Embryonic facial prominence (tissue), 1 donor: ENCODE data around the gene CABP1.
"Not testable (repeated sequence)": the region's sequence is repeated elsewhere in the genome, so short reads cannot be mapped to it uniquely, and the experiment has no call there.

Source experiments
- DNase-seq: peaks from one replicate; pipeline ENCODE4 v3.0.0-alpha.2; 2016; ENCODE audit errors: extremely low spot score

The CABP1 gene

DNA sequence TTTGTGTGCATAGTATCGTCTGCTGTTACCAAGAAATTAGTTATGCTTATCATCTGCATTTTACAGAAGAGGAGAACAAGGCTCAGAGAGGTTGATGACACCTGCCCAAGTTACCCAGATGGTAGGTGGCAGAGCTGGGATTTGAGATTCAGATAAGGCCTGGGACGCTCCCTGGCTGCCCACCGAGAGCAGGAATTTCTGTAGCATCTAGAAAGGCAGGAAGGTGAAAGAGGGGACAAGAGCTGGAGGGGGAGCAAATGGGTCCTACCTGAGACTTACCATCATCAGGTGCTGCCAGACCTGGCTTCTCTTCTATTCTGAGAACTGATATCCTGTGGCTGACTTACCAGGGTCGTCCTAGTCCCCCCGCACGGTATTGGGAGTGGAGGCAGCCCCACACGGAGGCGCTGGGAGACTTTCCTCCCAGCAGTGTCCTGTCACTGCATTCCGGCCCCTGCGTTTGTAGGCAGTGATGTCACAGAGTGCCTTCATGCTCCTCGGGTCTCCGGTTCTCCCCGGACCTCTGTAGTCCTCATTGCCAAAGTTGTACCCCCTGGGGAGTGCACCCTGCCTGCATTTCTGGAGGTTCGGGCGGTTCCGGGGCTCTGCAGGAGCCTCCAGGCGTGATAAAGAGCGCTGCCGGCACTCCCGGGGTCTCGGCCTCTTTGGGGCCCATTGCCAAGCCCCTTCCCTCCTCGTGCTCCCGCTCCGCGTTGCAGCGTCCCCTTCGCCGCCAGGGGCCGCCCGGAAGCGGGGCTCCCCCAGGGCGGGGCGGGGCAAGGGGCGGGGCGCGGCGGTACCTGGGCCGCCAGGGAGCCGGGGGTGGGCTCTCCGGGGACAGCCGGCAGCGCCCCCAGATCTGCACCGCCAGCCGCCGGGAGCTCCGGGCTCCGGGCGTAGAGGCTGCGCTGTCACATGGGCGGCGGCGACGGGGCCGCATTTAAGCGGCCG, at the start of gene CABP1:
Gene CABP1 (plus strand): TSS at position 856 of the 951 bp plus-strand sequence. CDS start 60 bp downstream, at position 916.
- DNase-seq: no peak

DNA sequence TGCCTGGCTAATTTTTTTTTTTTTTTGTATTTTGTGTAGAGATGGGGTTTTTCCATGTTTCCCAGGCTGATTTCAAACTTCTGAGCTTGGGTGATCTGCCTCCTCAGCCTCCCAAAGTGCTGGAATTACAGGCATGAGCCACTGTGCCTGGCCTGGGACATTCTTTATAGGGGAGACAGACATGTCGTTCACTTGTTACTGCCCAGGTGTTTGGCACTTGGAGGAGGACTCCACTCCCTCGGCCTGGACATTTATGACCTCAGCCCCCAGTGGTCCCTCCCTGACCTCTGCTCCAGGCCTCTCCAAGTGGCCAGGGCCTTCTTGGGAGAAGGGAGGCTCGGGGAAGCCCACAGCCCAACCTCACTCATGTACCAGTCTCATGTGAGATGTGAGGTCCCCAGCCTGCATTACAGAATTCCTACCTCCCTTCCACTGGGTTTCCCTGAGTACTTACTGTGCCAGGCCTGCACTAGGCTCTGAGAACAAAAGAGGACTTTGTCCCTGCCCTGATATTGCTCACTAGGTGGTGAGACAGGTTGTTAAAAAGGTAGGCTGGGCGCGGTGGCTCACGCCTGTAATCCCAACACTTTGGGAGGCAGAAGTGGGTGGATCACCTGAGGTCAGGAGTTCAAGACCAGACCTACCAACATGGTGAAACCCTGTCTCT, 49.6 kb upstream of the CABP1 start:
- no peak for DNase-seq

DNA sequence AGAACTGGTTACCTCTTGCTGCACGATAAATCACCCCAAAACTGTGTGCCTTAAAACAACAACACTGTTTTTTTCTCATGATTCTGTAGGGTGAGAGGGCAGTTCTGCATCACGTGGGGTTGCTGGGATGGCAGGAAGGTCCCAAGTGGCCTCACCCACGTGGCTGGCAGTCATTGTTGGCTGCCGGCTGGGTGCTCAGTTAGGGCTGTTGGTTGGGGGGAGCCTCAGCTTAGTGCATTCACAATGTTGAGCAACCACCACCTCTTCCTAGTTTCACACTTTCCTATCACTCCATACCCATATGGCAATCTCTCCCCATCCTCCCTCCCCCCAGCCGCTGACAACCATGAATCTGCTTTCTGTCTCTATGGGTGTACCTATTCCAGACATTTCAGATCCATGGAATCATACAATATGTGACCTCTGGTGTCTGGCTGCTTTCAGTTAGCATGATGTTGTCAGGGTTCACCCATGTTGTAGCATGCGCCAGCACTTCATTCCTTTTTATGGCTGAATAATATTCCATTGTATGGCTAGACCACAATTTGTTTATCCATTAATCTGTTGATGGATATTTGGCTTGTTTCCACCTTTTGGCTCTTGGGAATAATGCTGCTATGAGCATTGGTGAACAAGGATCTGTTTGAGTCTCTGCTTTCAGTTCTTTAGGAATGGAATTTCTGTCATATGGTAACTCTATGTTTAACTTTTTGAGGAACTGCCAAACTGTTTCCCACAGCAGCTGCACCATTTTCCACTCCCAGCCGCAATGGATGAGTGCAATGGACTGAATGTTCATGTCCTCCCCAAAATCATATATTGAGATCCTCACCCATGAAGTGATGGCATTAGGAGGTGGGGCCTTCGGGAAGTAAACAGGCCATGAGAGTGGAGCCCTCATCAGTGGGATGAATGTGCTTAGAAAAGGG, 48.0 kb upstream of the CABP1 start:
- no peak for DNase-seq

DNA sequence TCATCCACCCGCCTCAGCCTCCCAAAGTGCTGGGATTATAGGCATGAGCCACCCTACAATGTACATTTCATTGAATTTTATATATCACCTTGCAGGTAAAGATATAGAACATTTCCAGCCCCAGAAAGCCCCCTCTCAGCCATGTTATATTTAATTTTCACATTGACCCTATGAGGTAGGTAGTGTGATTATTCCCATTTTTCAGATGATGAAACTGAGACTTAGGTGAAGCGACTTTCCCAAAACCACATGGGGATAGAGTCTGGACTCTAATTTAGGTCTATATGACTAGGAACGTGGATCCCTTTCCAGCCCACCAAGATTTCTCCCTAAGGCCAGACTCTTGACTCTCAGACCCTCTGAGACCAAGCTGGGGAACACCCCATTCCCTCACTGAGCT, 43.5 kb upstream of the CABP1 start:
- DNase-seq: no peak

DNA sequence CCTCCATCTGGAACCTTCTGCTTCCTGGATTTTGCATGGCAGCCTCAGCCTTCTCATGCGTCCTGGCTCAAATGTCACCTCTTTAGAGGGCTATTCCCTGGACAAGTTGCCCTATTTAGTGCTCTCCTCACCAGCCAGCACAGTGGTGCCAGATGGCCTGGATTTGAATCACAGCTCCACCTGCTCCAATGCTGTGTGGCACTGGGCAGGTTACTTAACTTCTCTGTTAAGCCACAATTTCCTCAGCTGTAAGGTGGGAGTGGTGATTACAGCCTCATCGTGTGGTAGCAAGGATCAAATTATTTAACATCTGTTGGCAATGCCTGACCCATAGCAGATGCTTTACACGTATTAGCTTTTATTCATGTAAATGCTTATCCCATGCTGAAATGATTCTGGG, 42.6 kb upstream of the CABP1 start:
- DNase-seq: no peak

DNA sequence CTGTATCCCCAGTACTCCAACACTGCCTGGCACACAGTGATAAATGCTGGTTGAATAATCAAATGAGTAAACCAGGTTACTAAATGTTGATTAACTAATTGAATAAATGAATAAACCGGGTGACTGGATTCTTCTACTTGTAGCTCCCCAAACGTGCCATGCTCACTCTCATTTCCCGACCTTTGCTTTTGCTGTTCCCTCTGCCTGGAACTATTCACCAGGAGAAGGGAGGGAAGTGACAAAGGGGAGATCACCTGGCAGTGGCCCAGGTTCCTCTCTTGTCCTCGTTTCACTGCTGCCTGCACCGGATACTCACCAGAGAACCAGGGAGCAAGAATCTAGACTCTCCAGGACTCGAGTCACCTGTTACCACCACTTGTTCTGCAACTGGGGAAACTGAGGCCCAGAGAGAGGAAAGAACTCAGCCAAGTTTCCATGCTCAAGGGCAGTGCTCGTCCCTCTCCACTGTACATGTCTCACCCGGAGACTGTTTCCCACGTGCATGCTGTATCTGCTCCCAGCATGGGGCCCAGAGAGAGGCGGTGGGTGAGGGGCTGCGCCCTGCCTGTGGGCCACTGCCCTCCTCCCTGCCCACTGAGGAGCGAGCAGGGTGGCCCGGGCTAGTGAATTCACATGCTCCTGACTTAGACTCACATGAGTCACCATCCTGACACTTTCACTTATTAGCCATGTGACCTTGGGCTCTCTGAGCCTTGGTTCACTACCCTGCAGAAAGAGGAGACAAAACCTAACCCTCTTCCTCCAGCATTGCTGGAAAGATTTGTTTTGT, 41.6 kb upstream of the CABP1 start:
- no peak for DNase-seq

DNA sequence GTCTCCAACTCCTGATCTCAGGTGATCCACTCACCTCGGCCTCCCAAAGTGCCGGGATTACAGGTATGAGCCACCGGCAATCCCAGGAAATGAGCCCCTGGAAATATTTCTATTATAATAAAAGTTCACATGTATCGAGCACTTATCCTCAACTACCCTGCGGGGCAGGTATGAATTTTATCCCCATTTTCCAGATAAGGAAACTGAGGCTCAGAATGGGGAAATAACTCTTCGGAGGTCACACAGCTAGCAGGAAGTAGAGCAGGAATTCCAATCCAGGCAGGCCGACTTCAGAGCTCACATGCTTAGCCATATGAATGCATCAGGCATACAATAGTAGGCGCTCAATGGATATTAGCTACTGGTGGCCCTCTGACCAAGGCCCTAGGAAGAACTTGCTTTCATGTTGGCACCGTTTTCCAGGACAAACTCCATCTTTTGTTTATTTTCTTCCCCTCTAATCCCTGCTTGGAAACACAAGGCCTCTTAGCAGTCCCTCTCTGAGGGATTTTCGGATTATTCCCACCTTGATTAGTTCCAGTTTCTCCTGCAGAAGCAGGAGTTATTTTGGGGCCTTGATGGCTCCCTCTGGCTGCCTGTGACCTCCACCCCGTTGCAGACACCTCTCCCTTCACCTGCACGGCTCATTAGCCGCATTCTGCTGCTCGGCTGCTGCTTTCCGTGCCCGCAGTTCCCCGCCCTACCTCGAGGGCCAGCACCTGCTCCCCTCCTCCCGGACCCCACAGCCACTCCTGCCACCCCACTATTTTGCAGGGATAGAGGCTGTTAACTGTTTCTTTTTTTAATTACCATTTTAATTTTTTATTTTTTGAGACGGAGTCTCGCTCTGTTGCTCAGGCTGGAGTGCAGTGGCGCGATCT, 40.5 kb upstream of the CABP1 start:
- no peak for DNase-seq

DNA sequence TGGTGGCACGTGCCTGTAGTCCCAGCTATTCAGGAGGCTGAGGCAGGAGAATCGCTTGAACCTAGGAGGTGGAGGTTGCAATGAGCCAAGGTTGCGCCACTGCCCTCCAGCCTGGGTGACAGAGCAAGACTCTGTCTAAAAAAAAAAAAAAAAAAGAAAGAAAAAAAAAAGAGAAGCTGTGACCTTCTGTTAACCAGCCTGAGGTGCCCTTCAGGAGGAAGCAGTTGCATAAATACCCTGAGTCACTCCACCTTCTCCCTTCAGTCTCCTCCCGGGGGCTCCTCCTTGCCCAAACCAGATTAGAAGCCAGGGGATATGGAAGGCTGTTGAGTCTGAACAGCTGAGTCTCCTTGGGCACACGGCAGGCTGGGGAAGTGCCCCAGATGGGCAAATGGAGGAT, 38.0 kb upstream of the CABP1 start:
- DNase-seq: not testable (repeated sequence)

GRCh38 chr12:120610560-120610959, 29.9 kb upstream of the CABP1 start:
- no peak for DNase-seq

GRCh38 chr12:120611534-120611933, 28.9 kb upstream of the CABP1 start:
- DNase-seq: not testable (repeated sequence)

DNA sequence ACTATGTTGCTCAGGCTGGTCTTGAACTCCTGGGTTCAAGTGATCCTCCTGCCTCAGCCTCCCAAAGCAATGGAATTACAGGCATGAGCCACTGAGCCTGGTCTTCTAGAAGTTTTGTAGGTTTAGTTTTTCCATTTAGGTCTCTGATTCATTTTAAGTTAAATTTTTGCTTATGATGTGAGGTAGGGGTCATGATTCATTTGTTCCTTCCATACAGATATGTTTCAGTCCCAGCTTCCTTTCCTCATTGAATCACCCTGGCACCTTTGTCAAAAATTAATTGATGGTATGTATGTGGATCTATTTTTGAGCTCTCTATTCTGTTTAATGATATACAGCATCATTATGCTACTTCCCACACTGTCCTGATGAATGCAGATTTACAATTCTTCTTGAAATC, 25.6 kb upstream of the CABP1 start:
- DNase-seq: no peak

DNA sequence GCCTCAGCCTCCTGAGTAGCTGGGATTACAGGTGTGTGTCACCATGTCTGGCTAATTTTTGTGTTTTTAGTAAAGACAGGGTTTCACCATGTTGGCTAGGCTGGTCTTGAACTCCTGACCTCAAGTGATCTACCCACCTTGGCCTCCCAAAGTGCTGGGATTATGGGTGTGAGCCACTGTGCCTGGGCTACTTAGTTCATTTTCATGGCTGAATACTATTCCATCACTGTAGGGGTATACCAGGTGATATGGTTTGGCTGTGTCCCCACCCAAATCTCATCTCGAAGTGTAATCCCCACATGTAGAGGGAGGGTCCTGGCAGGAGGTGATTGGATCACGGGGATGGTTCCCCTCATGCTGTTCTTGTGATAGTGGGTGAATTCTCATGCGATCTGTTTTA, 23.2 kb upstream of the CABP1 start:
- DNase-seq: not testable (repeated sequence)

GRCh38 chr12:120617767-120618166, 22.7 kb upstream of the CABP1 start:
- DNase-seq: not testable (repeated sequence)

GRCh38 chr12:120618954-120619615, 21.3 kb upstream of the CABP1 start:
- DNase-seq: no peak

DNA sequence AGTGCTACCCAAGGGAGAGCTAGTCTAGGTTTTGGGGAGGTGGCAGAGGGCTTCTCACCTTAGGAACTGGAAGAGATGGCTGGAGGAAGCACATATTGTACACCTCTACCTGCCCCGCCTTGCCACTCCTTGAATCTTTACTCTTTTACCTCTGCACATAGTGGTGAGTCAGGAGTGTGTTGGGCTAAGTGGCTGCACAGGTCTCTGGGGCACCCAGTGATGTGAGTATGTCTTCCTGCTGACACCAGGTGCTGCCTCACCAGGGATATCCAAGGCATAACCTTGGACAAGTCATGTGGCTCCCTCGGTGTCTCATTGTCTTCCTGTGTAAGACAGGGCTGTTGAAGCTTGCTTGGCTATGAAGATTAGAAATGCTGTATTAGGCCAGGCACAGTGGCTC, 19.8 kb upstream of the CABP1 start:
- DNase-seq: no peak

DNA sequence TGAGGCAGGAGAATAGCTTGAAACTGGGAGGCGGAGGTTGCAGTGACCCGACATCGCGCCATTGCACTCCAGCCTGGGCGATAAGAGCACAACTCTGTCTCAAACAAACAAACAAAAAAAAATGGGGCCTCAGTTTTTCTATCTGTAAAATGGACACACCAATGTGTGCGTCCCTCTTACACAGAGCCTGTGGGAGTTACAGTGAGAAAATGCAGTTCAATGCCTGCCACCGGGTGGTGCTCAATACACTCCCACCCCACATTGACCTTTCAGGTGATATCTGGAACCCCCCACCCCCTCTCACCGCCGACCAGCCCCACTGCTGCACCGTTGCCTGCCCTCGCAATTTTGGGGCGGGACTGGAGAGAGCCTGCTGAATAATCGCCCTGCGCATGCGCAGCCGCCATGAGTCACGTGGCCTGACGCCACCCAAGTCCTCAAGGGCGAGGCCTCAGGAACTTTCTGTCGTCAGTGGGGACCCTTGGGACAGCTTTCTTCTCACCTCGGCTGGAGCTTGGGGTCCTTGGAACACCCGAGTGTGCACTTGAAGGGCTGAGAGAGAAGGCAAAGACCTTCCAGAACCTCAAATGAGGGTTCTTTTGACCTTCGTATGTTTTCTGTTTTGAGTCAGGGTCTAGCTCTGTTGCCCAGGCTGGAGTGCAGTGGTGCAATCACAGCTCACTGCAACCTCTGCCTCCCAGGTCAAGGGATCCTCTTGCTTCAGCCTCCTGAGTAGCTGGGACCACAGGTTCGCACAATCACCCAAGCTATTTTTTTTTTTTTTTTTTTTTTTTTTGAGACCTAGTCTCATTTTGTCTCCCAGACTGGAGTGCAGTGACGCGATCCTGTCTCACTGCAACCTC, 14.6 kb upstream of the CABP1 start:
- DNase-seq: no peak

- DNase-seq: no peak
These were observed 11.5 kb upstream of the CABP1 start for GRCh38 chr12:120628919-120629318.

DNA sequence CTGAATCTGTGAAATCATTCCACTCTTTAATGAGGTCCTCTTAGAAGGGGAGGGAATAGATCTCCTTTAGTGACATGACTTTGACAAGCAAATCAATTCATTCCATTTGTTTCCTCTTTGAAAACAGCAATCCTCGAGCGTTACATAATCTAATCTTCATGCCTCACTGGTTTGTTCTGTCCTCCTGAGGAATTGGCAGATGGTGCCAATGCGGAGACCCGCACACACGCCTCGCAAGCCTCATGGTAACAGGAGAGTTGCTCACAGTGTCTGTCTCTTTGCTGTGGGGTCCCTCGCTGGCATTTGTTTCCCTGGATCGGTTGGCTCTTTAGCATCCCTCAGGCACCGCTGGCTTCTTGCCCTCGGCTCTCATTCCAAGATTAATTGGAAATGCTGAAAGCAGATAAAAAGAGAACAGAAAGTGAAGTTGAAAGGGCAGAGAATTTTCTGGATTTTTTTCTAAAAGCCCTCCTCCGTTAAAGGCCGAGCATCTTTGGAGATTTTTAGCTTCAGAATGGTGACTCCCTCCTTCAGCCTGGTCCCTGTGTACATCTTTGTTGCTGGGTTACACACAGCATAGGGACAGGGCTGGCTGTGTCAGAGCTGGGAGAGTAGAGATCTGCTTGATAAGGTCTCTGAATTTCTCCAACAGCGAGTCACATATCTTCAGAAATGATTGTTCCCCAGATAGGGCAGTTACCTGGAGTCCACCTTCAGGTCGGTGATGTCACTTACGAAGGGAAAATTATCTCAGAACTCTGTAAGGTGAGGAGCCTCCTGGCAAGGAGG, 10.1 kb upstream of the CABP1 start:
- no peak for DNase-seq
